H9 (cell line): ENCODE data around the gene NKPD1. TPM values are rescaled to one million over a fixed set of nuclear protein-coding genes. Genes with fewer than 3 reads are reported as not detected.

ENCODE experiments used
- DNase-seq: peaks from one replicate; pipeline ENCODE4 v3.0.0-alpha.2; 2017
- H2AFZ ChIP-seq: one replicate; pipeline ENCODE4 v1.6.1; 2013; ENCODE audit warnings: mild to moderate bottlenecking, low read length, control low read depth, moderate library complexity
- H2AK5ac ChIP-seq: 2 replicates; pipeline ENCODE4 v1.6.1; 2013; ENCODE audit warnings: low read length, control low read depth, mixed read lengths; ENCODE audit not compliant: insufficient read length
- H2BK120ac ChIP-seq: one replicate; pipeline ENCODE4 v1.6.1; 2013; ENCODE audit warnings: low read depth, mild to moderate bottlenecking, low read length, control low read depth, inconsistent platforms; ENCODE audit not compliant: poor library complexity, severe bottlenecking
- H2BK12ac ChIP-seq: 2 replicates; pipeline ENCODE4 v1.6.1; 2013; ENCODE audit warnings: low read length, control low read depth, mixed read lengths, low read depth; ENCODE audit not compliant: insufficient read length
- H2BK15ac ChIP-seq: 2 replicates; pipeline ENCODE4 v1.6.1; 2013; ENCODE audit warnings: low read depth, low read length, control low read depth
- H2BK20ac ChIP-seq: one replicate; pipeline ENCODE4 v1.6.1; 2013; ENCODE audit warnings: low read depth, mild to moderate bottlenecking, low read length, control low read depth, inconsistent platforms; ENCODE audit not compliant: poor library complexity, severe bottlenecking
- H2BK5ac ChIP-seq: 2 replicates; pipeline ENCODE4 v1.6.1; 2013; ENCODE audit warnings: low read length, control low read depth, mixed read lengths; ENCODE audit not compliant: insufficient read length
- H3K14ac ChIP-seq: 2 replicates; pipeline ENCODE4 v1.6.1; 2013; ENCODE audit warnings: low read length, control low read depth; ENCODE audit not compliant: insufficient read depth
- H3K18ac ChIP-seq: 2 replicates; pipeline ENCODE4 v1.6.1; 2013; ENCODE audit warnings: low read depth, mild to moderate bottlenecking, mixed read lengths, low read length, control low read depth; ENCODE audit not compliant: insufficient read length
- H3K23ac ChIP-seq: 2 replicates; pipeline ENCODE4 v1.6.1; 2013; ENCODE audit warnings: low read length, control low read depth, mixed read lengths, low read depth; ENCODE audit not compliant: insufficient read length
- H3K23me2 ChIP-seq: 2 replicates; pipeline ENCODE4 v1.6.1; 2013; ENCODE audit warnings: low read depth, mild to moderate bottlenecking, mixed read lengths, low read length, control low read depth; ENCODE audit not compliant: insufficient read length, poor library complexity, severe bottlenecking
- H3K27ac ChIP-seq: 2 replicates; pipeline ENCODE4 v1.5.1; 2013; ENCODE audit warnings: low read length, control low read depth, mixed read lengths, low read depth; ENCODE audit not compliant: insufficient read length
- H3K27me3 ChIP-seq: 2 replicates; pipeline ENCODE4 v1.6.1; 2013; ENCODE audit warnings: low read length, control low read depth, inconsistent platforms; ENCODE audit not compliant: insufficient read depth
- H3K4ac ChIP-seq: 2 replicates; pipeline ENCODE4 v1.6.1; 2013; ENCODE audit warnings: low read depth, mild to moderate bottlenecking, control low read depth, inconsistent platforms, low read length, moderate library complexity
- H3K4me1 ChIP-seq: 2 replicates; pipeline ENCODE4 v1.6.1; 2013; ENCODE audit warnings: low read length, control low read depth, inconsistent platforms; ENCODE audit not compliant: insufficient read depth
- H3K4me2 ChIP-seq: 2 replicates; pipeline ENCODE4 v1.6.1; 2013; ENCODE audit warnings: low read length, control low read depth, mixed read lengths; ENCODE audit not compliant: insufficient read length, insufficient read depth
- H3K56ac ChIP-seq: 2 replicates; pipeline ENCODE4 v1.6.1; 2013; ENCODE audit warnings: low read depth, mild to moderate bottlenecking, mixed read lengths, low read length, control low read depth; ENCODE audit not compliant: insufficient read length
- H3K79me1 ChIP-seq: 2 replicates; pipeline ENCODE4 v1.6.1; 2013; ENCODE audit warnings: low read depth, mild to moderate bottlenecking, moderate library complexity, low read length, control low read depth, inconsistent platforms; ENCODE audit not compliant: insufficient read depth, poor library complexity, severe bottlenecking
- H3K79me2 ChIP-seq: 2 replicates; pipeline ENCODE4 v1.6.1; 2013; ENCODE audit warnings: low read length, control low read depth, inconsistent platforms; ENCODE audit not compliant: insufficient read depth
- H3K9ac ChIP-seq: 2 replicates; pipeline ENCODE4 v1.6.1; 2013; ENCODE audit warnings: low read length, control low read depth, mixed read lengths; ENCODE audit not compliant: insufficient read length; ENCODE audit errors: extremely low read depth
- H3K9me3 ChIP-seq: one replicate; pipeline ENCODE4 v1.6.1; 2013; ENCODE audit warnings: low read depth, low read length, inconsistent platforms; ENCODE audit not compliant: control insufficient read depth
- H3T11ph ChIP-seq: one replicate; pipeline ENCODE4 v1.6.1; 2013; ENCODE audit warnings: mild to moderate bottlenecking, low read length, control low read depth, inconsistent platforms
- H4K20me1 ChIP-seq: one replicate; pipeline ENCODE4 v1.6.1; 2013; ENCODE audit not compliant: control insufficient read depth, insufficient read length, insufficient read depth
- H4K5ac ChIP-seq: 2 replicates; pipeline ENCODE4 v1.6.1; 2013; ENCODE audit warnings: low read depth, mild to moderate bottlenecking, mixed read lengths, low read length, control low read depth; ENCODE audit not compliant: insufficient read length
- H4K8ac ChIP-seq: replicated peaks from 2 replicates; pipeline ENCODE4 v1.6.1; 2013; ENCODE audit warnings: low read length, control low read depth, mixed read lengths, low read depth; ENCODE audit not compliant: insufficient read length
- H4K91ac ChIP-seq: 2 replicates; pipeline ENCODE4 v1.6.1; 2013; ENCODE audit warnings: low read depth, mild to moderate bottlenecking, moderate library complexity, mixed read lengths, low read length, control low read depth; ENCODE audit not compliant: insufficient read length
- H3K27ac Mint-ChIP-seq, 3 experiments: 2 replicates in 2 of 3; 3 replicates in 1 of 3; pipeline ENCODE4 v1.8.0; 2020 to 2021; ENCODE audit warnings: mixed read lengths in 3 of 3, mild to moderate bottlenecking in 1 of 3, moderate library complexity in 1 of 3
- H3K27me3 Mint-ChIP-seq: 2 replicates; pipeline ENCODE4 v1.8.0; 2021; ENCODE audit warnings: low read depth, mild to moderate bottlenecking, moderate library complexity, mixed read lengths
- H3K36me3 Mint-ChIP-seq, 3 experiments: 2 replicates in 2 of 3; 3 replicates in 1 of 3; pipeline ENCODE4 v1.8.0; 2020 to 2021; ENCODE audit warnings: low read depth in 3 of 3, mixed read lengths in 3 of 3; ENCODE audit not compliant: insufficient read depth in 1 of 3
- H3K4me1 Mint-ChIP-seq, 2 experiments: 2 replicates each; pipeline ENCODE4 v1.8.0; 2020; ENCODE audit warnings: mixed read lengths in 2 of 2
- H3K4me3 Mint-ChIP-seq, 2 experiments: 2 replicates in 1 of 2; 3 replicates in 1 of 2; pipeline ENCODE4 v1.8.0; 2020 to 2021; ENCODE audit warnings: mild to moderate bottlenecking in 2 of 2, mixed read lengths in 2 of 2, moderate library complexity in 1 of 2
- H3K9me3 Mint-ChIP-seq, 2 experiments: 2 replicates in 1 of 2; 3 replicates in 1 of 2; pipeline ENCODE4 v1.8.0; 2020; ENCODE audit warnings: mild to moderate bottlenecking in 2 of 2, mixed read lengths in 2 of 2, moderate library complexity in 1 of 2
- WGBS: extraction: QIAGEN DNeasy Blood & Tissue Kit; methylation state at CpG from one replicate; pipeline ENCODE4 v1.1.7; 2013; ENCODE audit warnings: missing lambda C conversion rate, low lambda C conversion rate, mixed read lengths; ENCODE audit not compliant: insufficient read length; ENCODE audit errors: extremely low coverage; 5-methylcytosine and 5-hydroxymethylcytosine counted together
- total RNA-seq: library from RNA; stranded (reverse); gene quantifications from 2 replicates; pipeline ENCODE4 v1.2.1, GENCODE V29; 2021
- TF ChIP-seq, protein P1 (sequence below): fragments of 200-600 bp; sonication (generic); conservative IDR thresholded peaks from 3 replicates; pipeline ENCODE4 v1.8.0; 2021; ENCODE audit warnings: antibody characterized with exemption, mild to moderate bottlenecking

The NKPD1 gene
- total RNA-seq, 1 experiment from 2014 or later = 0.17 TPM

DNA sequence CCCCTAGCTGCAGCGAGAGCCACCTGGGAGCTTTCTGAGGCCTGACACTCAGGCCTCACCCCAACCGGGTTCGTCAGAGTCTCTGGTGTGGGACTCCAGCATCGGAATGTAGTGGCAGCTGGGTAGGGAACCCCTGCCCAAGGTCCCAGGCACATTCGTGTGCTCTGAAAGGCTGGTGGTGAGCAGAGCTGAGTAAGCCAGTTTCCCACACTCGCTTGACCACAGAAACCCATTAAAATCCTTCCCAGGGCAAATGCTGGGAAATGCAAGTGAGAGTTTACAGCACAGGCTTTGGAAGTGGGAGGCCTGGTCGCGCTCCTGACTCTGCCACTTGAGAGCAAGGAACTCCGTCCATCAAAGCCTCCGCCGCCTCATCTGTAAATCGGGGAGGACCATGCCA lies 13.0 kb upstream of the NKPD1 start:
- WGBS = no CpG with 5 or more reads among the region's 12 CpGs
- H3K4me1 Mint-ChIP-seq = peaks cover 0 to 3% of the 10 kb centered on the region in 2 experiments; a peak in 2 of 4 replicates
- Histone ChIP-seq H3K9ac (no peak overlapping the region), H3K14ac (no peak overlapping the region), H3K56ac (no peak overlapping the region), H3K27ac (no peak overlapping the region), H4K20me1 (no peaks in the 10 kb centered on the region), H4K91ac (no peak overlapping the region), H3K23me2 (peaks cover 4% of the 10 kb centered on the region), H2BK15ac (no peak overlapping the region), H2AFZ (no peak overlapping the region), H3K23ac (no peak overlapping the region), H2BK12ac (no peak overlapping the region), H3T11ph (no peak overlapping the region), H3K18ac (no peak overlapping the region), H3K4ac (no peak overlapping the region), H3K9me3 (no peaks in the 10 kb centered on the region), H3K79me1 (no peaks in the 10 kb centered on the region), H2BK5ac (no peak overlapping the region), H4K8ac (no peak overlapping the region), H3K4me1 (no peaks in the 10 kb centered on the region), H2AK5ac (no peak overlapping the region), H2BK120ac (no peak overlapping the region), H3K4me2 (no peak overlapping the region), H2BK20ac (no peak overlapping the region), H4K5ac (no peak overlapping the region), H3K79me2 (no peaks in the 10 kb centered on the region; the same call in 1 of the 2 replicates), H3K27me3 (no peaks in the 10 kb centered on the region)
- peaks cover 2% of the 10 kb centered on the region; the same call in 1 of the 2 replicates for H3K27me3 Mint-ChIP-seq
- H3K4me3 Mint-ChIP-seq = no peak overlapping the region; a peak in 1 of 5 replicates
- no peaks in the 10 kb centered on the region for H3K36me3 Mint-ChIP-seq
- DNase-seq = no peak
- no peak overlapping the region for H3K27ac Mint-ChIP-seq
- TF ChIP-seq, protein P1, sequence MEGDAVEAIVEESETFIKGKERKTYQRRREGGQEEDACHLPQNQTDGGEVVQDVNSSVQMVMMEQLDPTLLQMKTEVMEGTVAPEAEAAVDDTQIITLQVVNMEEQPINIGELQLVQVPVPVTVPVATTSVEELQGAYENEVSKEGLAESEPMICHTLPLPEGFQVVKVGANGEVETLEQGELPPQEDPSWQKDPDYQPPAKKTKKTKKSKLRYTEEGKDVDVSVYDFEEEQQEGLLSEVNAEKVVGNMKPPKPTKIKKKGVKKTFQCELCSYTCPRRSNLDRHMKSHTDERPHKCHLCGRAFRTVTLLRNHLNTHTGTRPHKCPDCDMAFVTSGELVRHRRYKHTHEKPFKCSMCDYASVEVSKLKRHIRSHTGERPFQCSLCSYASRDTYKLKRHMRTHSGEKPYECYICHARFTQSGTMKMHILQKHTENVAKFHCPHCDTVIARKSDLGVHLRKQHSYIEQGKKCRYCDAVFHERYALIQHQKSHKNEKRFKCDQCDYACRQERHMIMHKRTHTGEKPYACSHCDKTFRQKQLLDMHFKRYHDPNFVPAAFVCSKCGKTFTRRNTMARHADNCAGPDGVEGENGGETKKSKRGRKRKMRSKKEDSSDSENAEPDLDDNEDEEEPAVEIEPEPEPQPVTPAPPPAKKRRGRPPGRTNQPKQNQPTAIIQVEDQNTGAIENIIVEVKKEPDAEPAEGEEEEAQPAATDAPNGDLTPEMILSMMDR = no peak
- no peaks in the 10 kb centered on the region for H3K9me3 Mint-ChIP-seq
